ENCODE data around the gene RAB11A.

GRCh38 chr15:65913631-65914199 lies 44.4 kb downstream of the RAB11A start:
- TF ChIP-seq NPAS2 (CRISPR knock-in tag; IDR thresholded peaks at IDR 0.05; ENCODE audit: borderline replicate concordance) (no peak), CTCF (IDR thresholded peaks at IDR 0.05) (no peak), SREBF2 (IDR thresholded peaks at IDR 0.05) (no peak), POLR2A (IDR thresholded peaks at IDR 0.05; ENCODE audit: low read length) (no peak), ESRRA (IDR thresholded peaks at IDR 0.05; ENCODE audit: borderline replicate concordance, low read length) (no peak), REST (IDR thresholded peaks at IDR 0.05) (no peak), EP300 (IDR thresholded peaks at IDR 0.05) (no peak), TP53 (CRISPR knock-in tag; IDR thresholded peaks at IDR 0.05) (no peak), HES2 (IDR thresholded peaks at IDR 0.05) (no peak), USF2 (IDR thresholded peaks at IDR 0.05) (no peak), NFE2L2 (conservative IDR thresholded peaks at IDR 0.05; ENCODE audit: low read length) (no peak), PBX3 (IDR thresholded peaks at IDR 0.05) (no peak), CEBPB (IDR thresholded peaks at IDR 0.05) (no peak), JUNB (IDR thresholded peaks at IDR 0.05) (no peak)

Measured in A549 (cell line).